Neural cell (in vitro differentiated cells): ENCODE data around the gene PLCB1. TPM values are rescaled to one million over a fixed set of nuclear protein-coding genes. Genes with fewer than 3 reads are reported as not detected.
"Not testable (repeated sequence)": the region's sequence is repeated elsewhere in the genome, so short reads cannot be mapped to it uniquely, and the experiment has no call there.

Source experiments
- H2AFZ ChIP-seq: fragments of 200-600, 300-800 bp; sonication (generic), shearing (Covaris generic); 2 replicates; pipeline ENCODE4 v1.6.0; 2014; ENCODE audit warnings: low read depth, mild to moderate bottlenecking, antibody characterized with exemption, low read length, moderate library complexity
- H3F3A ChIP-seq: fragments of 200-600 bp; shearing (Covaris generic); 2 replicates; pipeline ENCODE4 v1.6.1; 2016; ENCODE audit warnings: mild to moderate bottlenecking, moderate library complexity, mixed read lengths, antibody characterized with exemption, low read length; ENCODE audit not compliant: insufficient read depth, poor library complexity, severe bottlenecking
- H3K27ac ChIP-seq: fragments of 200-600, 300-800 bp; sonication (generic), shearing (Covaris generic); 2 replicates; pipeline ENCODE4 v1.5.1; 2014; ENCODE audit warnings: mild to moderate bottlenecking, low read length, moderate library complexity
- H3K27me3 ChIP-seq: fragments of 300-800, 200-600 bp; sonication (generic), shearing (Covaris generic); 2 replicates; pipeline ENCODE4 v1.6.0; 2014; ENCODE audit warnings: mild to moderate bottlenecking, low read depth, low read length, moderate library complexity; ENCODE audit not compliant: insufficient read depth
- H3K36me3 ChIP-seq: fragments of 300-800, 200-600 bp; sonication (generic), shearing (Covaris generic); 2 replicates; pipeline ENCODE4 v1.5.1; 2014; ENCODE audit warnings: mild to moderate bottlenecking, antibody characterized with exemption, low read length, moderate library complexity; ENCODE audit not compliant: insufficient read depth
- H3K4me2 ChIP-seq: fragments of 300-800, 200-600 bp; sonication (generic), shearing (Covaris generic); 2 replicates; pipeline ENCODE4 v1.6.0; 2014; ENCODE audit warnings: mild to moderate bottlenecking, low read length
- H3K4me3 ChIP-seq: fragments of 300-800, 200-600 bp; sonication (generic), shearing (Covaris generic); 2 replicates; pipeline ENCODE4 v1.5.1; 2014; ENCODE audit warnings: mild to moderate bottlenecking, low read length, moderate library complexity
- H3K79me2 ChIP-seq: fragments of 200-600 bp; shearing (Covaris generic); replicated peaks from 2 replicates; pipeline ENCODE4 v1.6.0; 2014; ENCODE audit warnings: mild to moderate bottlenecking, low read length, moderate library complexity; ENCODE audit not compliant: insufficient read depth
- H3K9ac ChIP-seq: fragments of 300-800, 200-600 bp; sonication (generic), shearing (Covaris generic); 2 replicates; pipeline ENCODE4 v1.6.1; 2016; ENCODE audit warnings: mild to moderate bottlenecking, low read length, mixed read lengths
- H3K9me2 ChIP-seq: fragments of 200-600 bp; shearing (Covaris generic); 2 replicates; pipeline ENCODE4 v1.6.1; 2016; ENCODE audit warnings: mild to moderate bottlenecking, low read length, mixed read lengths; ENCODE audit not compliant: insufficient read depth
- H3K9me3 ChIP-seq: fragments of 200-600, 300-800 bp; sonication (generic), shearing (Covaris generic); 2 replicates; pipeline ENCODE4 v1.6.1; 2016; ENCODE audit warnings: mild to moderate bottlenecking, mixed run types, low read length, moderate library complexity, mixed read lengths
- H4K20me1 ChIP-seq: fragments of 200-600 bp; shearing (Covaris generic); 2 replicates; pipeline ENCODE4 v1.6.1; 2016; ENCODE audit warnings: mild to moderate bottlenecking, mixed run types; ENCODE audit not compliant: insufficient read depth
- EP300 ChIP-seq: fragments of 450-650 bp; conservative IDR thresholded peaks from 2 replicates; pipeline ENCODE4 v1.6.1; 2014; ENCODE audit warnings: antibody characterized with exemption, mild to moderate bottlenecking, moderate library complexity; ENCODE audit not compliant: poor library complexity, severe bottlenecking
- EZH2 ChIP-seq: fragments of 200-600, 300-800 bp; shearing (Covaris generic), sonication (generic); IDR thresholded peaks from 2 replicates; pipeline ENCODE4 v1.6.1; 2014; ENCODE audit warnings: antibody characterized with exemption, low read length, borderline replicate concordance, mild to moderate bottlenecking; ENCODE audit not compliant: insufficient read depth, poor library complexity, severe bottlenecking
- MXI1 ChIP-seq: fragments of 450-650 bp; conservative IDR thresholded peaks from 2 replicates; pipeline ENCODE4 v1.6.1; 2014; ENCODE audit warnings: antibody characterized with exemption, mild to moderate bottlenecking; ENCODE audit not compliant: poor library complexity, severe bottlenecking
- POLR2AphosphoS5 ChIP-seq: IDR thresholded peaks from 2 replicates; pipeline ENCODE4 v1.6.1; 2012
- RAD21 ChIP-seq: fragments of 450-650 bp; conservative IDR thresholded peaks from 2 replicates; pipeline ENCODE4 v1.6.1; 2014; ENCODE audit warnings: antibody characterized with exemption, mild to moderate bottlenecking, moderate library complexity
- SMC3 ChIP-seq: fragments of 450-650 bp; conservative IDR thresholded peaks from 2 replicates; pipeline ENCODE4 v1.6.1; 2014; ENCODE audit warnings: antibody characterized with exemption, mild to moderate bottlenecking, moderate library complexity; ENCODE audit not compliant: poor library complexity
- TAF1 ChIP-seq: IDR thresholded peaks from 2 replicates; pipeline ENCODE4 v1.6.1; 2012; ENCODE audit warnings: low read depth
- polyA plus RNA-seq: library from polyadenylated mRNA; depleted of rRNA; stranded (reverse); fragments of >200 nt; gene quantifications from 2 replicates; pipeline ENCODE4 v1.2.3, GENCODE V29; 2014
- TF ChIP-seq, protein P1 (sequence below): IDR thresholded peaks from 2 replicates; pipeline ENCODE4 v1.6.1; 2012; ENCODE audit warnings: borderline replicate concordance
- TF ChIP-seq, protein P2 (sequence below): fragments of 450-650 bp; IDR thresholded peaks from 2 replicates; pipeline ENCODE4 v1.5.1; 2014; ENCODE audit warnings: antibody characterized with exemption, mild to moderate bottlenecking, moderate library complexity; ENCODE audit not compliant: poor library complexity, severe bottlenecking

PLCB1 gene
- polyA plus RNA-seq, 1 donor from 2014 or later, result 11.4 TPM

DNA sequence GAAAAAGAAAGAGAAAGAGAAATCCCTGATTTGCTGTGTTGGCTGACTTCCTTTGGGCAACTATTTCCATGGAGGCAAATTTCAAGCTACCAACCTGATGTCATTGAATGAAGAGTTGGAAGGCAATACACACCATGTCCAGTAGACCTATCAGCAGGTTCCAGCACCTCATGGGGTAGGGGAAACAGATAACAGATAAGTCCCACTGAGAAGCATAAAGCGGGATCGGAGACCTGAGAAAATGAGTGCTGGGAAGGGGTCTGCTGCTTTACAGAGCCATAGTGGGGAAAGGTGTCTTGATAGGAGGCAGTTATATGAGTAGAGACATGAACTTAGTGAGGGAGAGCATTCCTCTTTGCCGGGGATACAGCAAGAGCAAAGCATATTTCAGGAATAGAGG, 244.9 kb downstream of the PLCB1 start:
- no peaks in the 10 kb centered on the region for H4K20me1 ChIP-seq
- H2AFZ ChIP-seq, result no peak overlapping the region
- H3K27ac ChIP-seq, result no peak overlapping the region
- no peak overlapping the region for H3K9ac ChIP-seq
- H3K9me2 ChIP-seq, result no peaks in the 10 kb centered on the region
- no peaks in the 10 kb centered on the region for H3F3A ChIP-seq
- no peaks in the 10 kb centered on the region for H3K9me3 ChIP-seq
- no peaks in the 10 kb centered on the region for H3K36me3 ChIP-seq
- no peaks in the 10 kb centered on the region for H3K79me2 ChIP-seq
- TF ChIP-seq, protein P1, sequence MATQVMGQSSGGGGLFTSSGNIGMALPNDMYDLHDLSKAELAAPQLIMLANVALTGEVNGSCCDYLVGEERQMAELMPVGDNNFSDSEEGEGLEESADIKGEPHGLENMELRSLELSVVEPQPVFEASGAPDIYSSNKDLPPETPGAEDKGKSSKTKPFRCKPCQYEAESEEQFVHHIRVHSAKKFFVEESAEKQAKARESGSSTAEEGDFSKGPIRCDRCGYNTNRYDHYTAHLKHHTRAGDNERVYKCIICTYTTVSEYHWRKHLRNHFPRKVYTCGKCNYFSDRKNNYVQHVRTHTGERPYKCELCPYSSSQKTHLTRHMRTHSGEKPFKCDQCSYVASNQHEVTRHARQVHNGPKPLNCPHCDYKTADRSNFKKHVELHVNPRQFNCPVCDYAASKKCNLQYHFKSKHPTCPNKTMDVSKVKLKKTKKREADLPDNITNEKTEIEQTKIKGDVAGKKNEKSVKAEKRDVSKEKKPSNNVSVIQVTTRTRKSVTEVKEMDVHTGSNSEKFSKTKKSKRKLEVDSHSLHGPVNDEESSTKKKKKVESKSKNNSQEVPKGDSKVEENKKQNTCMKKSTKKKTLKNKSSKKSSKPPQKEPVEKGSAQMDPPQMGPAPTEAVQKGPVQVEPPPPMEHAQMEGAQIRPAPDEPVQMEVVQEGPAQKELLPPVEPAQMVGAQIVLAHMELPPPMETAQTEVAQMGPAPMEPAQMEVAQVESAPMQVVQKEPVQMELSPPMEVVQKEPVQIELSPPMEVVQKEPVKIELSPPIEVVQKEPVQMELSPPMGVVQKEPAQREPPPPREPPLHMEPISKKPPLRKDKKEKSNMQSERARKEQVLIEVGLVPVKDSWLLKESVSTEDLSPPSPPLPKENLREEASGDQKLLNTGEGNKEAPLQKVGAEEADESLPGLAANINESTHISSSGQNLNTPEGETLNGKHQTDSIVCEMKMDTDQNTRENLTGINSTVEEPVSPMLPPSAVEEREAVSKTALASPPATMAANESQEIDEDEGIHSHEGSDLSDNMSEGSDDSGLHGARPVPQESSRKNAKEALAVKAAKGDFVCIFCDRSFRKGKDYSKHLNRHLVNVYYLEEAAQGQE, result no peak
- TF ChIP-seq RAD21, result no peak
- TF ChIP-seq, protein P2, sequence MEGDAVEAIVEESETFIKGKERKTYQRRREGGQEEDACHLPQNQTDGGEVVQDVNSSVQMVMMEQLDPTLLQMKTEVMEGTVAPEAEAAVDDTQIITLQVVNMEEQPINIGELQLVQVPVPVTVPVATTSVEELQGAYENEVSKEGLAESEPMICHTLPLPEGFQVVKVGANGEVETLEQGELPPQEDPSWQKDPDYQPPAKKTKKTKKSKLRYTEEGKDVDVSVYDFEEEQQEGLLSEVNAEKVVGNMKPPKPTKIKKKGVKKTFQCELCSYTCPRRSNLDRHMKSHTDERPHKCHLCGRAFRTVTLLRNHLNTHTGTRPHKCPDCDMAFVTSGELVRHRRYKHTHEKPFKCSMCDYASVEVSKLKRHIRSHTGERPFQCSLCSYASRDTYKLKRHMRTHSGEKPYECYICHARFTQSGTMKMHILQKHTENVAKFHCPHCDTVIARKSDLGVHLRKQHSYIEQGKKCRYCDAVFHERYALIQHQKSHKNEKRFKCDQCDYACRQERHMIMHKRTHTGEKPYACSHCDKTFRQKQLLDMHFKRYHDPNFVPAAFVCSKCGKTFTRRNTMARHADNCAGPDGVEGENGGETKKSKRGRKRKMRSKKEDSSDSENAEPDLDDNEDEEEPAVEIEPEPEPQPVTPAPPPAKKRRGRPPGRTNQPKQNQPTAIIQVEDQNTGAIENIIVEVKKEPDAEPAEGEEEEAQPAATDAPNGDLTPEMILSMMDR, result no peak
- no peaks in the 10 kb centered on the region for H3K27me3 ChIP-seq
- no peak overlapping the region for H3K4me2 ChIP-seq
- no peak overlapping the region for H3K4me3 ChIP-seq

DNA sequence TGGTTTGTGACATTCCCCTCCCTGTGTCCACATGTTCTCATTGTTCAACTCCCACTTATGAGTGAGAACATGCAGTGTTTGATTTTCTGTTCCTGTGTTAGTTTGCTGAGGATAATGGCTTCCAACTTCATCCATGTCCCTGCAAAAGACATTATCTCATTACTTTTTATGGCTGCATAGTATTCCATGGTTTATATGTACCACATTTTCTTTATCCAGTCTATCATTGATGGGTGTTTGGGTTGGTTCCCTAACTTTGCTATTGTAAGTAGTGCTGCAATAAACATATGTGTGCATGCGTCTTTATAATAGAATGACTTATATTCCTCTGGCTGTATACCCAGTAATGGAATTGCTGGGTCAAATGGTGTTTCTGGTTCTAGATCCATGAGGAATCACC, 247.1 kb downstream of the PLCB1 start:
- H3F3A ChIP-seq, H3K36me3 ChIP-seq, H3K9me2 ChIP-seq, H3K9me3 ChIP-seq, H2AFZ ChIP-seq, H3K4me2 ChIP-seq, H3K4me3 ChIP-seq, H3K9ac ChIP-seq, H3K27me3 ChIP-seq, H3K27ac ChIP-seq, H4K20me1 ChIP-seq, H3K79me2 ChIP-seq: not testable (repeated sequence)

DNA sequence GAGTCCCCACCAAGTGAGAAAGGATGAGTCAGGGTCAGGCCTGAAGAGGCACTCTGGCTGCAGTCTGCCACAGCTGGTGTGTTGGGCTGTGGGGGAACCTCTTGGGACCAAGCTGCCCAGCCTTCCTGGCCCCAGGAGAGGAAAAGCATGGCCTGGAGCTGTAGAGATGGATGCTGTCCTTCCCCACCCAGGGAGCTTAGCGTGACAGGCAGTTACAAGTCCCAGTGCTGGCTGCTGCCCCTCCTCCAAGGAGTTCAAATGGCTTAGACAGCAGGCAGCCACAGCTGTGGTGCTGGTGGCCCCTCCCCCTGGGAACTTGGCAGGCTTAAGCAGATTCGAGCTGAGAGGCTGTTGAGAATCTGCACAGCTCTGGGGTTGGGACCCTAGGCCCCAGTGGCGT, 253.2 kb downstream of the PLCB1 start:
- H3K27ac ChIP-seq, result no peak overlapping the region
- no peak overlapping the region for H3K9ac ChIP-seq
- H3F3A ChIP-seq, result no peaks in the 10 kb centered on the region
- no peak overlapping the region for H2AFZ ChIP-seq
- H3K79me2 ChIP-seq, result no peaks in the 10 kb centered on the region
- no peaks in the 10 kb centered on the region for H4K20me1 ChIP-seq
- H3K4me3 ChIP-seq, result no peak overlapping the region
- H3K9me2 ChIP-seq, result no peaks in the 10 kb centered on the region
- no peak overlapping the region for H3K4me2 ChIP-seq
- no peaks in the 10 kb centered on the region for H3K27me3 ChIP-seq
- TF ChIP-seq, protein P2, result no peak
- TF ChIP-seq, protein P1, result no peak
- no peak for TF ChIP-seq TAF1
- TF ChIP-seq EZH2, result no peak
- TF ChIP-seq MXI1, result no peak
- no peak for TF ChIP-seq RAD21
- TF ChIP-seq POLR2AphosphoS5, result no peak
- TF ChIP-seq EP300, result no peak
- TF ChIP-seq SMC3, result no peak
- no peaks in the 10 kb centered on the region for H3K36me3 ChIP-seq
- H3K9me3 ChIP-seq, result no peaks in the 10 kb centered on the region
